Measurements from ENCODE around the gene CRK.

The CRK gene

DNA sequence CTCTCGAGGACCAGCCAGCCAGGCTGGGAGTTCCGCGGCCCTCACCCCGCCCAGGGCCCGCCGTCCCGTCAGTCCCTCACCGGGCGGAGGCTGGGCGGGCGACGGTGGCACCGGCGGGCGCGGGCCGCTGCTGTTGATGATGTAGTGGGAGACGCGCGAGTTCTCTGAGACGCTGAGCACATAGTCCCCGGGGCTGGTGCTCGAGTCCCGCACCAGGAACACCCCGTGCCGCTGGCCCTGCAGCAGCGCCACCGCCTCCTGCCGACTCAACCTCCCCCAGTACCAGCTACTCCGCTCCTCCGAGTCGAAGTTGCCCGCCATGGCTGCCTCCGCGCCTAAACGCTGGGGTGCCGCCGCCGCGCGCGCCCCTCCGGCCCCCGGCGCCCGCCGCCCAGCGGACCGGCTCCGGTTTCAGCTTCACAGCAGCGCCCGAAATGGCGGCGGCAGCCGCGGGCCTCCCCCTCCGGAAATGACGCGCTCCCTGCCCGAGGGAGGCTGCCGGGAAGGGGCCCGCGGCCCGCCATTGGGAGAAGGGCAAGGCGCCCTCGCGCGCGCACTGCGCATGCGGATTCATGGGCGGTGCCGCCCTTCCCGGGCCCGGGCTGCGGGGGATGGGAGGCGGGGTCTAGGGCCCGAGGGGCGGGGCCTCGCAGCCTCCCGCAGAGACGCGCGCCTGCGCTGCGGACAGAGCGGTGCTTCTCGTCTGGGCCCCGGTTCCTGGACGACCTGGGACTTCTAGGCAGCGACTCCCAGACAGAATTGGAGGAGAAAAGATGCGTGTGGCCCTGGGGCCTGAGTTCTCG, at the start of gene CRK:
Gene CRK, minus strand, starts transcription at position 436 of the 803 bp plus-strand sequence. Its CDS starts 115 bp downstream, at position 321.
- peak; percentile 70 for DNase-seq

DNA sequence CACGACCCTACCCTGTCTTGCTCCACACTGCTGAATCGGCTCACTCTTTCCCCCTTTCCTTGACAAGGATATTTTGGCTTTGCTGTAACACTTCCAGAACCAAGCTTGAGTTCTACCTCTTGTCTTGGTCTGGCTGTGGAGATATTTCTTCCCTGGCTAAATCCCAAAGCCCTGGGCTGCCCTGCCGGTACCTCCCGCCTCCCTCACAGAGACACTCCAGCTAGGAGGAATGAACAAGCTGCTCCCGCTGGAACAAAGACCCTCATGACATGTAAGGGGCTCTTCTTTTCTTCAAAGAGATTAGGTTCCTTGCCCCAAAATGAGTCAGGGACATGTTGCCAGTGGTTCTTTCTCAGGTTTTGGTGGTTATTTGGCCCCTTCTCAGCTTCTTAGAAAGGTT, 49.6 kb upstream of the CRK start:
- no peak for DNase-seq

DNA sequence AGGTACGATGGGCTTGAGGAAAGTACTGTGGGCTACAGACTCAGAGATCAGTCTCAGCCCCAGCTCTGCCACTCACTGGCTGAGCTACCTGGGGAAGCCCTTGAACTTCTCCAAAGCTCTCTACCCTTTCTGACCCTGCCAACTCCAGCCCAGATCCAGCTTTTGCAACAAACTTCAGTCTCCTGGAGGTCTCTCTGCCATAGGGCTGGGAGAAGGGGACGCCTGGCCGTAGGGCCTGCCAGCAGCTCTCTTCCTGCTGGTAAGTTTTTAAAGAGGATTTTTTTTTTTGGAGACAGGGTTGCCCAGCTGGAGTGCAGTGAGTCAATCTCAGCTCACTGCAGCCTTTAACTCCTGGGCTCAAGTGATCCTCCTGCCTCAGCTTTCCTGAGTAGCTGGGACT, 48.8 kb upstream of the CRK start:
- no peak for DNase-seq

DNA sequence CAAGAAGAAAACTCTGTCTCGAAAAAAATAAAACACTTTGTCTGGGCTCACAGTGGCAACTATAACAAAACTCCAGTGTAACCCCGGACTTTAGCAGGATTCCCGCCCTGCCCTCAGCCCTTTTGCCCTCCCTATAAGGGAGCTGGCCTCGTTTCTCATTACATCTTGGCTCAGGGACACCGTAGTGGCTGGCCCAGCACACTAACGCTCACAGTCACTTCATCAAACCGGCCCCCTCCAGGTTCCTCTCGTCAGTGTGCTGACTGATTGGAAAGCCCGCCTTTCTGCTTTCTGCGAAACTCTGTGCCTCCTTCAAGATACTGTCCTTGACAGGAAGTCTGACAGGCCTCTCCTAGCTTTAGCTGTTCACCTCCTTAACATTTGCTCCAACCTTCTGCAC, 47.7 kb upstream of the CRK start:
- DNase-seq, result no peak

DNA sequence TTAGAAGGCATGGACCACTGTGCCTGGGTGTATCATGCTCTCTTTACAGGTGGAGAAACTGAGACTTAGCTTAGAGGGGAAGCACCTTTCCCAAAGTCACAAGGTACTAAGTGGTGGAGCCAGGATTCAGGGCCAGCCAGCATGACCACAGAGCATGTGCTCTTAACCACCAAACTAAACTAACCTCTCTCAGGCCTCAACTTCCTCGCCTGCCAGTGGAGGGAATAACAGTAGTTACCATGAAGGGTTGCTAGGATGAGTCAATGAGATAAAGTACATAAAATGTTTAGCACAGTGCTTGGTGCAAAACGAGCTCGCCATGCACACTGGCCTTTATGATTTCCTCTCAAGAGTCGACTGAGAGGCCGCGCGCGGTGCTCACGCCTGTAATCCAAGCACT, 42.8 kb upstream of the CRK start:
- DNase-seq, result no peak

DNA sequence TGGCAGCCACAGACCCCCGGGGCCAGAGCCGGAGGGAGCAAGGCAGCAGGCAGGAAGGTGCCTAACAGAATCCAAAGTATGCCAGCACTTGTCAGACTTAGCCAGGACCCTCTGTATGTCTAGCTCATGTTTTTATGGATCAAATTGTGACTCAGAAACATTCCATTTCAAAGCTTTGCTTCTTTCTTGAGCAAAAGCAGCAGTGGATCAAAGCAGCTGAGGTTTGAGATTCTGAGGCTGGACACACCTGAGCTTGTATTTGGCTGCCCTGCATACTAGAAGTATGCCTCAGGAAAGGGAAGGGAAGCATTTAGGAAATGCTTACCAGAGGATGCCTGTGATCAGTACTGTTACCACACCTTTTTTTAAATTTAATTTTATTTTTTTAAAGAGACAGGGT, 42.2 kb upstream of the CRK start:
- DNase-seq, result no peak

DNA sequence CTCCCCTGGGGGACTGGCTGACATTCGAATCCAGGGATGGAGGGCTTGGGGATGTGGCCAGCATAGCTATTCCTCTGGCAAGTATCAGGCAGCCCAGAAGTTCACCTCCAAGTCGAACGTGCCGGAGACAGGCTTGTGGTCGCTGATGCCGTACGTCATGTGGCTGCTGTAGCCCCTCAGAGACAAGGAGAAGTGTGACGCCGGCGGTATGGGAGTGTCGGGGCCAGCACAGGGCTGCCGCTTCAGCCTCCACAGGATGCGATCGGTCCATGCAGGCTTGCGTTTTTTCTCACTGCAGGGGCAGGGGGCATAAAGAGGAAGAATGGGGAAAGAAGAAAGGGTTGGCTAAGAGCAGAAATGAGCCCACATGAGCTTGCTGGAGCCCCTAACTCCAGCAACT, 41.8 kb upstream of the CRK start:
- no peak for DNase-seq

DNA sequence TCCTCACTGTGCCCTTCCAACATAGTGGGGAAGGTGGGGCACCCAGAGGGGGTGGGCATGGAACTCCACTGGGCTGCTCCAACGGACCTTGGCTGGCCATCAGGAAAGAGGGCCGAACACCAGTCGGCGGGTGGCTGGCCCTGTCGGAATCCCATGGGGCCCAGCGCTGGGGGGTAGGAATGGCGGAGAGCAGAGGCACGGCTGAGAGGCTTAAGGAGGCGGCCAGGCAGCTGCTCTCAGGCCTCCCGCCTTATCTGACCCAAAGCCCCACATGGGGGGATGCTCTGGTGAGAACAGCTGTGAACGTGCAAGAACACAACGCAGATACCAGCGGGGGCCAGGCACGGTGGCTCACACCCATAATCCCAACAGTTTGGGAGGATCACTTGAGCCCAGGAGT, 40.8 kb upstream of the CRK start:
- DNase-seq, result no peak

DNA sequence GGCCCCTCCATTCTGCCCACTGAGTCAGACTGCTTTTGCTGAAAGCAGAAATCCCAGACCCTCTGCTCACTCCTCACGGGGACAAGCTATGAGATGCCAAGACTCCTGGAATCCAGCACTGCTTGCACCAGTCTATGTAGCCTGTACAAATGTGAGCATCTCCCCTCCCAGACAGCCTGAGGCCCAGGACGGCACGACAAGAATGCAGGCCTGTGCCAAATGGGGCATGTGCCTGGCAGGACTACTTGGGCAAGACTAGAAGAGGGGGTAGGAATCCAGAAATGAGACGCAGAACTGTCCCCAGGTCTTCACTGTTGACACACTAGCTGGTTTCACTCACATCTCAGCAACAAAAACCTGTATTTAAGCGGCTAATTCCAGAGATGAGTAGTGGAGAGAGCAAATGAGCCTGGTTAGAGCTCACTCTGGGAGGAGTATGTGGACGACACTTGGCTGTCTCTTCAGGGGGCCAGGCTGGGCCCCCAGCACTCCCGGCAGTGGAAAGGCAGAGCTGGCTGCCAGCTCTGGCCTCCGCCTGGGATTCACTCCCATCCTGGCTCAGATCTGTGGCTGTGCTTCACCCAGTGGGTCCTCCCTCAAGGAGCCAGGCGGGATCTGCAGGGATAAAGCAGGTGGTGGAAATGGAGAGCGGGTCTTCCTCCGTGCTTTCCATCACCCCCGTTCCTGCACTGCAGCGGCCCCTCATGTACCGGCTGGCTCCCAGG, 39.4 kb upstream of the CRK start:
- no peak for DNase-seq

DNA sequence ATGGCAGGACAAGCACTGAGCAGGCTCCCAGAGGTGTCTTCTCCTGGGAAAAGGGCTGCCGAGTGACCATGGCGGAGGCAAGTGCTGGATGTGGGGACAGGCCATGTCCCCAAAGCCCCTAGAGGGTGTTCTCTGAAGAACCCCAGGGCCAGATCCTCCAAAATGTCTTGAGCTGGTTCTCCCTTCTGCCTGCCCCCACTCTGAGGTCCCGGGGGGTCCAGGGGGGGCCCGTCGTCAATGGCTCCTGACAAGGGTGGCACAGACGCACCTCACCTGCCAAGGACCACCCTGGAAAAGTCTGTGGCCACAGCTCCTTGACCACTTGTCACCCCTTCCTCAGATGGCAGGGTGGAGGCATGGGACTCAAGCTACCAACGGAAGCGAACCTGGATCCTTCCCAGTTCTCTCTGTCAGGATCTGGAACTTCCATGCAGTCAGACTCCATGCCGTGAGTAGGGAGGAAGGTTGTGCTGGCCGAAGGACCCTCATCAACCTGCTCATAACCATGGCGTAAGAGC, 38.8 kb upstream of the CRK start:
- DNase-seq, result no peak

DNA sequence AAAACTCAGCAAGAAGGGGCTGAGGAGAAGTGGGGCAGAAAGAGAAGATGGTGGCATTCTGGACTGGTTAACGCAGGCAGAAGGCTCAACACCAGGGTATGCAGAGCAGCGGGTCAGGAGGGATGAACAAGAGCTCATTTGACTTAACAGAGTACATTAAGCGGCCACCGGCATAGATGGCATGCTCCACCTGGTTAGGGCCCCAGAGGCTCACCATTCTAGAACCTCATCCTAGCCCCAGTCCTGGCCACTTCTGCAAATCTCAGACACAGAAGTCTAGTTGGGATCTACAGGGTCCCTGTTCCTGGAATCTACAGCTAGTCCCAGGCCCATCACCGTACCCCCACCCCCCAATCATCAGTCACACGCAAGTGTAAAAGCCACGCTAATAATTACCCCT, 38.2 kb upstream of the CRK start:
- no peak for DNase-seq

DNA sequence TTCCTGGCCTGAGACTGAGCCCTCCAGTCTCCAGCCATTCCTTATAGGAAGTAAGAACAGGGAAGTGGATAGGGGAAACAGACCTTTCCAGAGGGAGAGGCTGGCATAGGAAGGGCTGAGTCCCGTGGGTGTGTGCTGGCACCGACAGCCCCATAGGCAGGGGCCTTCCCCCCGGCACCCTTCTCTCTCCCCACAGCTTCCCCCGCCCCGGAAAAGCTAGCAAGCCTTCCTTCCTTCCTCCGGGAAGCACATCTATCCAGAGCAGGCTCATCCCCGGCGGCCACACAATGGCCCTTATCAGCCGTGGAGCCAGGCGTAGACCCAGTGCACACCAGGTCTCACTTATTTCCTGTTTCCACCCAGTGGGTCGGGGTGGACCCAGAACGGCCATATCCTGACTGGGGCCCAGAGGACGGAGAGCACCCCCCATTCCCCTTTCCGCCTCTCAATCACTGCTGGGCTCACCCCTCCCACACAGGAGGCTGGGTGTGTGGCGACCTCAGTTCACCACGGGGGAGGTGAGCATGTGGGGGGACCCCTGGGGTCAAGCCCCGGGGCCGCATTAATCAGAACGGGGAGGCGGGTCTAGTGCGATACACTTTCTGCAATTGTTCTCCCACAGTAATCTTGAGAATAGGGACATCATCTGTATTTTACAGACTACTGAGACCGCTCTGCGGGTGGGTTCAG, 37.4 kb upstream of the CRK start:
- DNase-seq, result no peak

DNA sequence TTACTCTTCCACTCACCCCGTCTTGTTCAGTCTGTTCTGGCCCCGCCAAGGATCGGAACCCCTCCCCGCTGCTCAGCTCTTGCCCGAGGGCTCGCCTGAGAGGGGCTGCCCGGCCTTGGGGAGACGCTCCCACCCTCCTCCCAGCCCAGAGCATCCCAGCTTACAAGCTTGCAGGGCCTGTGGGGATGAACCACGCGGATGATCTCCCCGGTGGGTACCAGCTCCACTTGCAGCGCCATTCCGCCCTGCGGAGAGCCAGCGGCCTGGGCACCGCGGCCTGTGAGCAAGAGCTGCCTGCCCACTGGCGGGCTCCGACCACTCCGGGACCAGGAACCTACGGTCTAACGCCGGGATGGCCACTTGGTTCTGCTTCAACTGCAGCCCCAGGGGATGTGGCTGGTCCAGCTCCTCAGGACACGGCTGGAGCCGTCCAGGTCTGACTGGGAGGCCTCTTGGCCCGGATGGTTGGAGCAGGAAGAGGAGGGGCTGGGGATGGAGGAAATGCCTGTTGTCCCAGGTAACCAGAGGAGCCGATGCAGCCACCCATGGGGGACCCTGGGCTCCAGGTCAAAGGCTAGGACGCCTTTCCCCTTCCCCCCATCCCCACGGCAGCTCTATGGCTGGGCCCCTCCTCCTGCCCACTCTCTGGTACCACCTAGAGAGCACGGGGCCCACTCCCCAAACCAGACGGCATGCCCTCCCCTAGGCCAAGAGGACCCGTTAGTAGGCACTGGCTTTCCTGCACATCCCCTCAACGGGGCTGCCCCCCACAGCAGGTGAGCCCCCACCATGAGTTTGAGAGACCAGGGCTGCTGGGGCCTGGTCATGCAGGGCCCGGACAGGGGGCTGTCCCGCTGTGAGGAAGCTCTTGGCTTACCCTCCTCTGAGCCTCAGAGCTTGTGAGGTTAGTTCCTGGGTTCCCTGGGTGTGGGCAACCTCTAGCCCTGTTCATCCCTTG, 36.5 kb upstream of the CRK start, which contains the start of gene MYO1C:
Gene MYO1C, minus strand, starts transcription at position 438 of the 958 bp plus-strand sequence. Its CDS starts 199 bp downstream, at position 239.
- no peak for DNase-seq

DNA sequence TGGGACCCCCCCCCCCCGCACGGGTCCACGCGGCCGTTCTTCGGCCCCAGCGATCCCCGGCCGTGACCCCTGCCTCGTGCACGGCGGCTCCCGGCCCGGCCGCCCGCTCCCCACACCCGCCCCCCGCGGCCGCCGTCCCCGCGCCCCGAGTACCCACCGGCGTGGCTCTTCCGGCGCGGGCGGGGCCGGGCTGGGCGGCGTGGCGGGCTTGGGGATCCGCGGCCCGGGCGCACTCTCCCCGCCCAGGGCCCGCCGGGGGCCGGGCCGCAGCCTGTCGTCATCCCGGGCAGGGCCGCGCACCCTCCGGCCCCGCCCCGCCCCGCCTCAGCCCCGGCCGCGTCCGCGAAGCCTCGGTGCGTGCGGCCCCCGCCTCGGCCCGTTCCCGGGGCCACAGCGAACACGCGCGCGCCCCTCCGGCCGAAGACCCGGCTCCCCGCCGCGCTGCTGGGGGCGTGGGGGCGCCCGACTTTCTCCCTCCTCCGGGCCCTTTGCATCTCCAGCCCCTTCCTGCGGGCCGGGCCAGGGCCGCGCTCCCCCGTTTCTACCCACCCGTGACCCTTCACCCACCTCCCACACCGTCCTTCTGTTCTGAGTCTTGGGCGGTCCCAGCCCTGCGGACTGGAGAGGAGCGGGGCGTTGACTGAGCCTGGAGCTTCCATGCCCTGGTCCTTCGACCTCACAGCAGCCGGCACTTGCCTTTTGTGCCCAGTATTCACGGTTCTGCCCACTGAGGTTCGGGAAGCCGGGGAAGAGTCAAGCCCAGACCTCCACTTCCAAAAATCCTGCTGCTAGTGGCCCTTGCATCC, 35.6 kb upstream of the CRK start:
- no peak for DNase-seq

DNA sequence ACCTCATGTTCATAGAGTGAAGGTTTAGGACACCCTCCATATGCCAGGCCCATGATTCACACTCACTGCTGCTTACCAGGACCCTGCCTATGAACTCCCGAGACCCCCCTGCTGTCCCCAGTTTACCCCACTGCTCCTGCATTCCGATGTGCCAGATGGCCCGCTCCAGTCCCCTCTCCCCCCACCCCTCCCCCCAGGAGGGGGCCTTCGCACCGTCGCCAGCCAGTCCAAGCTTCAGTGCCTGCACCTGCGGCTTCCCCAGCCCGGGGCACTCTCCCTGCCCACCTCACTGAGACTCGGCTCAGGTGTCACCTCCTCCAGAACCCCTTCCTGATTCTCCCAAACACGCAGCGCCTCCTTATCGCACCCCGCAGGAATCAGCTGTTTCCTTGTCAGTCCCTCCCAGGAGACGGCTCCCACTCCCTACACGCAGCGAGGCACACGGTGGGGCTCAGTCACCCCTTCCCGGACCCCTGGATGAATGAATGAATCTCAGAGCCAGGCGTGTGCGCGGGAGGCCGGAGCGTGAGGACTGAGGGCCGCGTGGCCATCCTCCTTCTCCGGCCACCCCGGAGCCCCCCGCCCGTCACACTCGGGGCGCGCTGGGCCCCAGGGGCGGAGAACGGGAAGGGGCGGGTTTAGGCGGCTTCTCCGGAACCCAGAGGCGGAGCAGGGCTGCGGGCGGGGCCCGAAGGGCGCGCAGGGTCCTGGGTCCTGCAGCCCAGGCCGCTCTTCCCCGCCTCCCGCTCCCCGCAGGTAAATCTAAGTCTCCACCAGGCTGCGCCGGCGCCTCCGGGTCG, 34.8 kb upstream of the CRK start:
- DNase-seq, result peak; percentile 8

DNA sequence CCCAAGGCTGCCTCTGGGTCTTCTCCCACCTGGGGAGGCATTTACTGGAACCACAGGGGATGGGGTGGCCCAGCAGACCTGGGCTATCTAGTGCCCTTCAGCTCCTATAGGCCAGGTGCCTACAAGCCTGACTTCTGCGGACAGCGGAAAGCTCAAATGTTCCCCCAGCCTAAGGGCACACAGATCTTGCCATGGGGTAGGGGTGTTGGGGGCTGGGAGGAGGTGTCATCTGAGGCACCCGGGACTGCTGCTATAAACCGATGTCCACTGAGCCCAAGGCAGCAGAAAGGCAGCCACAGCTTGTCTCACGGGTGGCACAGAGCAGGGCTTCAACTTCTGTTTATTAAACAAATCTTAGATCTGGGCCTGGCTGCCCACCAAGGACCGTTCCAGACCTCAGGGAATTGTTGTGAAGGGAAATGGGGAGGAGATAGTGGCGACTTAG, 32.8 kb upstream of the CRK start:
- DNase-seq, result no peak

DNA sequence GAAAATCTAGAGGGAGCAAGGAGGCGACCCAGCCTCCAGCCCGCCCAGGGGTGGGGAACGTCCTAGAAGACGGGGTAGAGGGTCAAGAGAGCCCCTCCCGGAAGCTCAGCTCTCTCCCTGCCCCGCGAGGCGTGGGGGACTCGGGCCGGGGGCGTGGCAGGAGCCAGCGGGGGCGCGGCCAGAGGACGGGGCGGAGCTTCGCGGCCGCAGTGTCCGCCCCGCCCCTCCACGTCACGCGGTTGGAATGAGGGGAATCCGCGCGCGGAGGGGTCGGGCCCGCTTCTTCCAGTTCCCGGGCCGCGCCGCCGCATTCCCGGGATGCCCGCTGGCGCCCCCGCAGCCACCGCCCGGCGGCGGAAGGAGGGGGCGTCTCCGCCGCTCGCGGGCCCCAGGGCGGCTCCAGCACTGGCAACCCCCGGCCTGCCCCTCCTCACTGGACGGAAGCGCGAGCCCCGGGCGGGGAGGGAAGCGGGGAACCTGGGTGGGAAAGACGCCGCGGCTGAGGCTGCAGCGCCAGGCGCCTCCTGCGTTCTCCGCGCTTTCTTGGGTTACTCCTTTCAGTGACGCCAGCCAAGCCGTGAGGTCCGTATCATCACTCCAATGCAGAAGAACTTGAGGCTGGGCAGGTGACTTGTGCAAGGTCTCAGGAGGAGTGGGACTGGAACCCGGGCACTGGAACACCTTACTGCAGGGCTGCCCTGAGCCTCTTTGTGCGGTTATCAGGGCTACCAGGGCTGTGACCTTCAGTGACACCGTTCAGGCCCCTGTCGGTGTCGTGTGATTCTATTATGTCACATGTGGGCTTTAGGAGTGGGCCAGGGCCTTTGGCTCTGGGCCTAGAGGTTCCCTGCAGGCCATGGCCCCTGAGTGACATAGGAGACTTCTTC, 32.1 kb upstream of the CRK start:
- DNase-seq, result no peak

DNA sequence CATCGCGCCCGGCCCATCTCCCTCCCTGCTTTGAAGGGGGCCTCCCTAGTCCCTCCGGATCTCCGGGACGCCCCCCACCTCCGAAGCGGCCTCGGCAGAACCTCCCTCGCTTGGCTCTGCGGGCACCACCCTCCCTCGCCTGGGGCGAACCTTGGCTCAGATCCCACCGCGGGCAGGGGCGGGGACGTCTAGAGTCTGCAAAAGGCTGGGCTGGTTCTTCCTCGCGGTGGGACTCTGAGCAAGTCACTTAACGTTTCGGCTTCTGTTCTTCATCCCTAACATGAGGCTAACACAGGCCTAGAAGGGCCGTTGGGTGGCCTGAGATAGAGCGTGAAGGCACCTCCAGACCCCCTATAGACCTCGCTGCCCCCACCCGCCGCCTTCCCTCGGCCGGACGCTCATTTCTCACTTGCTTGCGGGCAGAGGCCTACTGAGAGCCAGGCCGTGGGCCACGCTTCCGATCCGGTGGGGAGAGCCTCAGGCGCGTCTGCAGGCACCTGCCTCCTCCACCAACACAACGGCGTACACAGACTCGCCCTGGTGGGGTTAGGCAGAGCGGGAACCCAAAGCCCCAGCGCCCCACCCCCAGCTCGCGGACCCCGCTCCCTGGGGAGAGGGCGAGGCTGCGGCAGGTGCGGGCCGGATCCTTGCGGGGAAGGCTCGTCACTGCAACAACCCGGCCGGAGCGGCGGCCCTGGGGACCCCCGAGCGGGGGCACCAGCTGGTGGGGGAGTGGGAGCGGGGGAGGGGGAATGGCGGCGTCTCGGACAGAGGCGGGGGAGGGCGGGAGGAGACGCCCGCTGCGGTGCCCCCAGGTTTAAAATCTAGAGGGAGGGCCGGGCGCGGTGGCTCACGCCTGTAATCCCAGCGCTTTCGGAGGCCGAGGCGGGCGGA, 31.0 kb upstream of the CRK start:
- DNase-seq, result peak; percentile 67
